Chondrocyte (in vitro differentiated cells): ENCODE data around the gene CNTNAP1. TPM values are rescaled to one million over a fixed set of nuclear protein-coding genes. Genes with fewer than 3 reads are reported as not detected.

ENCODE experiments used
- DNase-seq: peaks from one replicate; pipeline ENCODE4 v3.0.0; 2021; ENCODE audit warnings: mixed read lengths, low spot score
- H3K27ac Mint-ChIP-seq: one replicate; pipeline ENCODE4 v1.8.0; 2021; ENCODE audit warnings: mild to moderate bottlenecking, moderate library complexity, mixed read lengths; ENCODE audit not compliant: unreplicated experiment
- H3K27me3 Mint-ChIP-seq: 2 replicates; pipeline ENCODE4 v1.8.0; 2021; ENCODE audit warnings: low read depth, mixed read lengths
- H3K36me3 Mint-ChIP-seq: 2 replicates; pipeline ENCODE4 v1.8.0; 2021; ENCODE audit warnings: low read depth, mixed read lengths
- H3K4me1 Mint-ChIP-seq: 2 replicates; pipeline ENCODE4 v1.8.0; 2021; ENCODE audit warnings: low read depth, mild to moderate bottlenecking, mixed read lengths
- H3K4me3 Mint-ChIP-seq: one replicate; pipeline ENCODE4 v1.8.0; 2021; ENCODE audit warnings: mild to moderate bottlenecking, moderate library complexity, mixed read lengths; ENCODE audit not compliant: unreplicated experiment
- H3K9me3 Mint-ChIP-seq: 2 replicates; pipeline ENCODE4 v1.8.0; 2021; ENCODE audit warnings: low read depth, mixed read lengths
- total RNA-seq: library from RNA; stranded (reverse); gene quantifications from 3 replicates; pipeline ENCODE4 v1.2.1, GENCODE V29; 2021
- TF ChIP-seq, protein P1 (sequence below): fragments of 200-600 bp; sonication (generic); IDR thresholded peaks from 2 replicates; pipeline ENCODE4 v1.5.0; 2021; ENCODE audit warnings: antibody characterized with exemption, mild to moderate bottlenecking, moderate library complexity

Gene CNTNAP1
- total RNA-seq, 1 donor from 2014 or later: 43.6 TPM

DNA sequence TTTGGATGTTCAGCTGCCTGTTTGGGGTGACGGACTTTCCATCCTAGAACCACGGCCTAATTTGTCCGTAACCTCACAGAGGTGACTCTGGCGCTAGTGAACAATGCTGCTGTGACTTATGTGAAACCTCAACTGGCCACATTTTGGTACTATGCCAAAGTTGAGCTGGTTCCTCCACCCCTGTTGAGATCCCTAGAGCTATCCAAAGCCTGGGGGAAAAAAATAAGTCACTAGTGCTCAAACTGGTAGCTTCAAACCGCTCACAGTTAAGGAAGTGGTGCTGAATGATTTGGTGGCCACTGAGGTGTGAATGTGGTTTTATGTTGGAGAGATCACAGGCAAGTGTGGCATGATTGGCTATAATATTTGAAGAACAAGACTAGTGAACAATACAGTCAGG lies 34.6 kb upstream of the CNTNAP1 start:
- TF ChIP-seq, protein P1, sequence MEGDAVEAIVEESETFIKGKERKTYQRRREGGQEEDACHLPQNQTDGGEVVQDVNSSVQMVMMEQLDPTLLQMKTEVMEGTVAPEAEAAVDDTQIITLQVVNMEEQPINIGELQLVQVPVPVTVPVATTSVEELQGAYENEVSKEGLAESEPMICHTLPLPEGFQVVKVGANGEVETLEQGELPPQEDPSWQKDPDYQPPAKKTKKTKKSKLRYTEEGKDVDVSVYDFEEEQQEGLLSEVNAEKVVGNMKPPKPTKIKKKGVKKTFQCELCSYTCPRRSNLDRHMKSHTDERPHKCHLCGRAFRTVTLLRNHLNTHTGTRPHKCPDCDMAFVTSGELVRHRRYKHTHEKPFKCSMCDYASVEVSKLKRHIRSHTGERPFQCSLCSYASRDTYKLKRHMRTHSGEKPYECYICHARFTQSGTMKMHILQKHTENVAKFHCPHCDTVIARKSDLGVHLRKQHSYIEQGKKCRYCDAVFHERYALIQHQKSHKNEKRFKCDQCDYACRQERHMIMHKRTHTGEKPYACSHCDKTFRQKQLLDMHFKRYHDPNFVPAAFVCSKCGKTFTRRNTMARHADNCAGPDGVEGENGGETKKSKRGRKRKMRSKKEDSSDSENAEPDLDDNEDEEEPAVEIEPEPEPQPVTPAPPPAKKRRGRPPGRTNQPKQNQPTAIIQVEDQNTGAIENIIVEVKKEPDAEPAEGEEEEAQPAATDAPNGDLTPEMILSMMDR: no peak
- Mint-ChIP-seq H3K4me1 (no peaks in the 10 kb centered on the region), H3K36me3 (no peaks in the 10 kb centered on the region), H3K4me3 (no peak overlapping the region), H3K27ac (no peak overlapping the region), H3K27me3 (peaks cover 1% of the 10 kb centered on the region), H3K9me3 (no peaks in the 10 kb centered on the region)
- DNase-seq: no peak

DNA sequence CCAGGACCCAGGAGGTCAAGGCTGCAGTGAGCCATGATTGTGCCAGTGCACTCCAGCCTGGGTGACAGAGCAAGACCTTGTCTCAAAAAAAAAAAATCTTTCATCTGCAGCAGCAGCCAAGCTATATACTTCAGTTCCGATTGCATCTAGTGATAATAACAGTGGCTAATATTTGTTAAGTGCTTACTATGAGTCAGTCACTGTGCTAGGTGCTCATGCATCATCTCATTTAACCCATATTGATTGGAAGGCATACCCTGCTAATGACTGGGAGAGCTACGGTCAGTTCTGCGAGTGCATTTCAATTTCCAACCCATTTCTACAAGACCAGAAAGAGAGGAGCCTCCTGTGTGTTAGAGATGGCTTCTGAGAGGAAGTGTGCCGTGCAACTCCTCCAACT lies 30.9 kb upstream of the CNTNAP1 start:
- Mint-ChIP-seq H3K4me3 (no peak overlapping the region), H3K9me3 (no peaks in the 10 kb centered on the region), H3K4me1 (peaks cover 7% of the 10 kb centered on the region), H3K36me3 (no peaks in the 10 kb centered on the region), H3K27me3 (no peaks in the 10 kb centered on the region), H3K27ac (no peak overlapping the region)
- no peak for DNase-seq
- TF ChIP-seq, protein P1: no peak

DNA sequence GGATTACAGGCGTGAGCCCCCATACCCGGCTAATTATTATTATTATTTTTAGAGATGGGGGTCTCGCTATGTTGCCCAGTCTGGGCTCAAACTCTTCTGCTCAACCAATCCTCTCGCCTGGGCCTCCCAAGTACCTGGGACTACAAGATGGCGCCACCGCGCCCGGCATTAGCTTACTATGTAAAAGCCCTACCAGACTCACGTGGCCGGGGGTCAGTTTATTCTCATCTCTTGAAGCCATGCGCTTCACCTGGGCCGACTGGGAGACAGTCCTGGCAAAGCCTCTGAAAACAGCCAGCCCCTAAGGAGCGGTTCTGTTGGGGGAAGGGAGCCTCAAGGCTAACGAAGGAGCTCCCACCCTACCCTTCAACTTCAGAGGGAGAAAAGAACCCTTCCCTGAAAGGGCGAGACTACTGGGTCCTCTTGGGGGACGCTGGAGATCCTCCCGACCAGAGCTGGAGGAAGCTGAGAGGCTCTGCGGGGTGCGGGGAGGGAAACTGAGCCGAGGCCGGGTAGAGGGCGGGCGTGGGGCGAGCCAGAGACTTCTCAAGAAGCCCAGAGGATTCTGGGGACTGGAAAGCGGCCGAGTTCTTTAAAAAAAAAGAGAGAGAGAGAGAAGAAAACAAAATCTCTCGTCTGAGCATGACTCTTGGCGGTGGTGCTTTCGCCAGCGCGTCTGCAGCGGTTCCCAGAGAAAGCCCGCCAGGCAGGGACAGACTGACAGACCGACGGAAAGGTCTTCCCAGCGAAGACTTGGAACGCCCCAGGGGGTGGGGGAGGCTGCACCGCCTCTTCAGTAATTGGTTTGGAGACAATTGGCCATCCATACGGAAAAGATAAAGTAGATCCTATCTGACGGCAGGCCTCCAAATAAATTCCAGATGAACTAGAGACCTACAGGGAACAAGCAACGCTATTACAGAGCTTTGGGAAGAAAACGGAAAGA lies 28.9 kb upstream of the CNTNAP1 start:
- no peak for DNase-seq
- TF ChIP-seq, protein P1: no peak
- Mint-ChIP-seq H3K9me3 (peaks cover 5% of the 10 kb centered on the region), H3K4me1 (peaks cover 10% of the 10 kb centered on the region), H3K36me3 (no peaks in the 10 kb centered on the region), H3K27me3 (no peaks in the 10 kb centered on the region), H3K4me3 (peak overlapping the region; percentile 72), H3K27ac (peak overlapping the region; percentile 80)

DNA sequence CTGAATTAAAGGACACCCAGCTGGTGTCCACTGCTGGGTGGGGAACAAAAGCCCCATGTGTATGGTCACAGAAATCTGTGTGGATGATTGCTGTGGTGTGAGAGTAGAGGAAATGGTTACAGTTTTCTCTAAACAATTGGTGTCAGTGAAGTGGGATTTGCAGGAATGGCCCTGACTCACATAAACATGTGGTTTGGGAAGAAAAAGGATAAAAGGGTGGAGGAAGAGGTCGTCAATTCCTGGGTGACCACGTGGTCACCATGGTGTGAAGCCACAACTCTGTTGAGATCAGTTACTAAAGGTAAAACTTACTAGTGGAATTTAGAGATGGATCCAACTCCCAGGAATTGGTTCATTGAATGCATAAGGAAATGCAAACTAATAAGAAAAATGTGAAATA lies 26.8 kb upstream of the CNTNAP1 start:
- no peak overlapping the region for H3K27ac Mint-ChIP-seq
- DNase-seq: no peak
- H3K4me3 Mint-ChIP-seq: no peak overlapping the region
- peaks cover 5% of the 10 kb centered on the region for H3K9me3 Mint-ChIP-seq
- no peaks in the 10 kb centered on the region for H3K36me3 Mint-ChIP-seq
- H3K4me1 Mint-ChIP-seq: peaks cover 24% of the 10 kb centered on the region
- H3K27me3 Mint-ChIP-seq: no peaks in the 10 kb centered on the region
- TF ChIP-seq, protein P1: no peak

DNA sequence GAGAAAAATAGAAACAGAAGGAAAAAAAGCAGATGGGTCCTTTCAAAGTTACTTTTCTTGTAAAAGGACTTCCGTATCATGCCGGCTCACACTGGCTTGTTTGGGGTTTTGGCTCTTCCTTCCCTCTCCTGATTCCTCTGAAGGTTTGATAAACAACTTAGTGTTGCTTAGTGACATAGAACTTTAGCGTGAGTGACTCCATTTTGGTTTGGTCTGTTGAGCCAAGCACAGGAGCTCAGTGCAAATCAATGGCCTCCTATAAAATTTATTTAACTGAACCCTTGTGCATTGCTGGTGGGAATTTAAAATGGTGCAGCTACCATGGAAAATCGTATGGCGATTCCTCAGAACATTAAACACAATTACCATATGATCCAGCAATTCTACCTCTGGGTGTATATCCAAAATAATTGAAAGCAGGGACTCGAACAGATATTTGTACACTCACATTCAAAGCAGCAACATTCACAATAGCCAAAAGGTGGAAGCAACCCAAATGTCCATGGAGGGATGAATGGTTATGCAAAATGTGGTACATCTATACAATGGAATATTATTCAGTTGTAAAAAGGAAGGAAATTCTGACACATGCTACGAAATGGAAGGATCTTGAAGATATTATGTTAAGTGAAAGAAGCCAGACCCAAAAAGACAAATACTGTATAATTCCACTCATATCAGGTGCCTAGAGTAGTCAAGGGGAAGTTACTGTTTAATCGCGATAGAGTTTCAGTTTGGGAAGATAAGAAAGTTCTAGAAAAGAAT lies 24.3 kb upstream of the CNTNAP1 start:
- peaks cover 1% of the 10 kb centered on the region for H3K36me3 Mint-ChIP-seq
- DNase-seq: no peak
- H3K27ac Mint-ChIP-seq: no peak overlapping the region
- peaks cover 5% of the 10 kb centered on the region for H3K9me3 Mint-ChIP-seq
- TF ChIP-seq, protein P1: no peak
- H3K27me3 Mint-ChIP-seq: no peaks in the 10 kb centered on the region
- H3K4me1 Mint-ChIP-seq: peaks cover 29% of the 10 kb centered on the region
- H3K4me3 Mint-ChIP-seq: peak overlapping the region; percentile 21
